NB4 (cell line): ENCODE measurements around the gene CCM2L.

Experiments
- DNase-seq: peaks from one replicate; pipeline ENCODE4 v3.0.0; 2010; ENCODE audit warnings: low read depth
- H3K4me3 ChIP-seq: one replicate; pipeline ENCODE4 v1.5.1; 2011; ENCODE audit warnings: mild to moderate bottlenecking, low read depth, low read length, moderate library complexity
- CTCF ChIP-seq: IDR thresholded peaks from one replicate; pipeline ENCODE4 v1.5.1; 2012; ENCODE audit warnings: low read depth, low read length
- MYC ChIP-seq: IDR thresholded peaks from 2 replicates; pipeline ENCODE4 v1.6.1; 2011; ENCODE audit warnings: low read depth, low read length
- POLR2A ChIP-seq: IDR thresholded peaks from 2 replicates; pipeline ENCODE4 v1.6.1; 2011; ENCODE audit warnings: mild to moderate bottlenecking; ENCODE audit not compliant: insufficient read length; ENCODE audit errors: extremely low read depth
- TF ChIP-seq, protein P1 (sequence below): IDR thresholded peaks from 2 replicates; pipeline ENCODE4 v1.6.1; 2011; ENCODE audit warnings: low read depth, low read length

The CCM2L gene

DNA sequence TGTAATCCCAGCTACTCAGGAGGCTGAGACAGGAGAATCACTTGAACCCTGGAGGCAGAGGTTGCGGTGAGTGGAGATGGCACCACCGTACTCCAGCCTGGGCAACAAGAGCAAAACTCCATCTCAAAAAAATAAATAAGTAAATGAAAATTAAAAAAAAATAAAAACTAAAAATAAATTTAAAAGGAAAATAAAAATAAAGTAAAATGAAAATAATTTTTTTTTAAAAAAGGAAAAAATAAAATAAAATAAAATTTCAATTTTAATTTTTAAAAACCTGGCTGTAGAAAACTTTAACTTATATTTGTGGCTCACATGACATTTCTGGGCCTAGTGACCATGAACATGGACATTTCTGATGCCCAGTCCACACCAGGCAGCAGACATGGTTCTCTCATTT lies 57.9 kb downstream of the CCM2L start:
- DNase-seq = no peak
- no peak for TF ChIP-seq POLR2A
- TF ChIP-seq, protein P1, sequence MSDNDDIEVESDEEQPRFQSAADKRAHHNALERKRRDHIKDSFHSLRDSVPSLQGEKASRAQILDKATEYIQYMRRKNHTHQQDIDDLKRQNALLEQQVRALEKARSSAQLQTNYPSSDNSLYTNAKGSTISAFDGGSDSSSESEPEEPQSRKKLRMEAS = no peak
- TF ChIP-seq MYC = no peak
- TF ChIP-seq CTCF = no peak
- H3K4me3 ChIP-seq = no peak overlapping the region

GRCh38 chr20:32069711-32070110 lies 59.5 kb downstream of the CCM2L start:
- TF ChIP-seq MYC (no peak), CTCF (no peak), POLR2A (no peak)
- TF ChIP-seq, protein P1 = no peak
- no peak overlapping the region for H3K4me3 ChIP-seq
- DNase-seq = no peak

DNA sequence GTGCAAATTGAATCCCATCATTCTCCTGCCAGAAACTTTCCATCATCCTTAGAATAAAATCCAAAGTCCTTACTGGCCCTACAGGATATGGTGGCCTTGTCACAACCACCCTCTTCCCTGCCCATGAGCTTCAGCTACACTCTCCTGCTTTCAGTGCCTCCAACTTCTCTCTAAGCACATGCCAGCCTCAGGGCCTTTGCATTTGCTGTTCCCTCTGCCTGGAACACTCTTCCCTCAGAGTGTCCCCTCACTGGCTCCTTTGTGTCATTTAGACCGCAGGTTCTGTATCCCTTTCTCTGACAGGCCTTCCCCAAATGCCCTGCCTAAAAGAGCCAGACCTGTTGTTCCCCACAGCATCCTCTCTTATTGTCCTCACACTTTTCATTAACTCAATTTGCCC lies 60.0 kb downstream of the CCM2L start:
- TF ChIP-seq POLR2A = no peak
- no peak for DNase-seq

GRCh38 chr20:32070690-32071213 lies 60.5 kb downstream of the CCM2L start:
- TF ChIP-seq, protein P1 = no peak
- H3K4me3 ChIP-seq = no peak overlapping the region
- DNase-seq = no peak

More for the DNA sequence above, 60.0 kb downstream of the CCM2L start:
- no peak overlapping the region for H3K4me3 ChIP-seq

GRCh38 chr20:32071395-32072167 lies 61.3 kb downstream of the CCM2L start:
- H3K4me3 ChIP-seq = no peak overlapping the region
- DNase-seq = no peak
- TF ChIP-seq MYC = no peak
- TF ChIP-seq POLR2A = no peak
- no peak for TF ChIP-seq CTCF
- TF ChIP-seq, protein P1 = no peak

- TF ChIP-seq CTCF (no peak), POLR2A (no peak), MYC (no peak)
- TF ChIP-seq, protein P1 = no peak
- no peak for DNase-seq
- no peak overlapping the region for H3K4me3 ChIP-seq
These were observed 62.0 kb downstream of the CCM2L start for GRCh38 chr20:32072168-32072750.
